GM12878 (cell line): ENCODE measurements around the gene CYP2C19.

Source experiments
- BCL11A ChIP-seq: IDR thresholded peaks from 2 replicates; pipeline ENCODE4 v1.6.1; 2011; ENCODE audit warnings: low read depth, low read length
- CTCF ChIP-seq, 3 experiments: IDR thresholded peaks in 2 of 3; conservative IDR thresholded peaks in 1 of 3; 2 replicates each; pipeline ENCODE4 v1.5.1; 2011; ENCODE audit warnings: low read depth in 3 of 3, low read length in 3 of 3, mild to moderate bottlenecking in 3 of 3, control low read depth in 2 of 3, moderate library complexity in 2 of 3, inconsistent platforms in 1 of 3, mixed read lengths in 1 of 3; ENCODE audit not compliant: control insufficient read depth in 2 of 3, insufficient read depth in 1 of 3; ENCODE audit errors: extremely low read depth in 1 of 3
- EZH2 ChIP-seq: IDR thresholded peaks from 2 replicates; pipeline ENCODE4 v1.6.1; 2012; ENCODE audit warnings: low read depth, mild to moderate bottlenecking, control low read depth, inconsistent platforms, low read length, borderline replicate concordance; ENCODE audit not compliant: control insufficient read depth
- LARP7 ChIP-seq: fragments of 450-650 bp; IDR thresholded peaks from 2 replicates; pipeline ENCODE4 v1.6.1; 2017; ENCODE audit warnings: mild to moderate bottlenecking
- NBN ChIP-seq: fragments of 450-650 bp; IDR thresholded peaks from 2 replicates; pipeline ENCODE4 v1.6.1; 2016
- NFYB ChIP-seq: IDR thresholded peaks from 2 replicates; pipeline ENCODE4 v1.6.1; 2011; ENCODE audit warnings: low read depth, mild to moderate bottlenecking, low read length, improper control_type of control experiment, moderate library complexity; ENCODE audit not compliant: insufficient read depth
- REST ChIP-seq: IDR thresholded peaks from 2 replicates; pipeline ENCODE4 v1.6.1; 2012; ENCODE audit warnings: mild to moderate bottlenecking, low read depth, low read length
- SMARCA5 ChIP-seq: fragments of 450-650 bp; IDR thresholded peaks from 2 replicates; pipeline ENCODE4 v1.6.1; 2017; ENCODE audit warnings: mild to moderate bottlenecking
- SPI1 ChIP-seq: IDR thresholded peaks from 2 replicates; pipeline ENCODE4 v1.6.1; 2011; ENCODE audit warnings: low read depth, mild to moderate bottlenecking, low read length, moderate library complexity, borderline replicate concordance; ENCODE audit not compliant: insufficient read depth
- ZNF622 ChIP-seq: fragments of 450-650 bp; IDR thresholded peaks from 2 replicates; pipeline ENCODE4 v1.6.1; 2017; ENCODE audit warnings: mild to moderate bottlenecking, inconsistent platforms
- ZSCAN29 ChIP-seq: fragments of 450-650 bp; IDR thresholded peaks from 2 replicates; pipeline ENCODE4 v1.6.1; 2017; ENCODE audit warnings: mild to moderate bottlenecking, moderate library complexity
- ZZZ3 ChIP-seq: IDR thresholded peaks from 2 replicates; pipeline ENCODE4 v1.6.1; 2011; ENCODE audit warnings: low read depth; ENCODE audit not compliant: control insufficient read depth, insufficient read length

GRCh38 chr10:94757916-94758315 lies 4.6 kb upstream of the CYP2C19 start:
- TF ChIP-seq CTCF (IDR thresholded peaks at IDR 0.05 in 2 of 3, conservative IDR thresholded peaks at IDR 0.05 in 1 of 3; ENCODE audit: control insufficient read depth in 2 of 3, extremely low read depth in 1 of 3, insufficient read depth in 1 of 3, low read depth in 3 of 3, low read length in 3 of 3) (no peak), SMARCA5 (no peak), ZZZ3 (no peak), REST (no peak), LARP7 (no peak), NBN (no peak), ZNF622 (no peak), SPI1 (no peak), BCL11A (no peak), ZSCAN29 (no peak), EZH2 (no peak), NFYB (no peak)
